ENCODE measurements around the gene TPCN2. TPM values are rescaled to one million over a fixed set of nuclear protein-coding genes. Genes with fewer than 3 reads are reported as not detected.
"Not testable (repeated sequence)": the region's sequence is repeated elsewhere in the genome, so short reads cannot be mapped to it uniquely, and the experiment has no call there.

Gene TPCN2
- total RNA-seq, 1 experiment from 2014 or later: 3.2 TPM

- no peak for DNase-seq (ENCODE audit: low read depth)
Measured at GRCh38 chr11:69127884-69128283, 79.2 kb downstream of the TPCN2 start.

GRCh38 chr11:69129053-69129452 is 80.3 kb downstream of the TPCN2 start:
- DNase-seq (ENCODE audit: low read depth): no peak

DNA sequence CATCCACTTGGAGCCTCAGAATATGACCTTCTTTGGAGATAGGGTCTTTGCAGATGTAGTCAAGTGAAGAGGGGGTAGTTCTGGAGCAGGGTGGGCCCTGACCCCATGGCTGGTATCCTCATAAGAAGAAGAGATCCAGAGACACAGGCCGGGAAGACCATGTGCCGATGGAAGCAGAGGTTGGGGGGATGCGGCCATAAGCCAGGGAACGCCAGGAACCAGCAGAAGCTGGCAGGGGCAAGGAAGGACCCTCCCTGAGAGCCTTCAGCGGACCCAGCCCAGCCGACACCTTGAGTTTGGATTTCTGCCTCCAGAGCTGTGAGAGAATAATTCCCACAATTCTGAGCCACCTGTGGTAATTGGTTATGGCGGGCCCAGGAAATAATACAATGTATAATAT is 80.9 kb downstream of the TPCN2 start:
- DNase-seq (ENCODE audit: low read depth): no peak

- DNase-seq (ENCODE audit: low read depth): no peak
Measured at GRCh38 chr11:69130654-69131053, 81.9 kb downstream of the TPCN2 start.

- DNase-seq (ENCODE audit: low read depth): no peak
Measured at GRCh38 chr11:69131121-69131566, 82.4 kb downstream of the TPCN2 start.

DNA sequence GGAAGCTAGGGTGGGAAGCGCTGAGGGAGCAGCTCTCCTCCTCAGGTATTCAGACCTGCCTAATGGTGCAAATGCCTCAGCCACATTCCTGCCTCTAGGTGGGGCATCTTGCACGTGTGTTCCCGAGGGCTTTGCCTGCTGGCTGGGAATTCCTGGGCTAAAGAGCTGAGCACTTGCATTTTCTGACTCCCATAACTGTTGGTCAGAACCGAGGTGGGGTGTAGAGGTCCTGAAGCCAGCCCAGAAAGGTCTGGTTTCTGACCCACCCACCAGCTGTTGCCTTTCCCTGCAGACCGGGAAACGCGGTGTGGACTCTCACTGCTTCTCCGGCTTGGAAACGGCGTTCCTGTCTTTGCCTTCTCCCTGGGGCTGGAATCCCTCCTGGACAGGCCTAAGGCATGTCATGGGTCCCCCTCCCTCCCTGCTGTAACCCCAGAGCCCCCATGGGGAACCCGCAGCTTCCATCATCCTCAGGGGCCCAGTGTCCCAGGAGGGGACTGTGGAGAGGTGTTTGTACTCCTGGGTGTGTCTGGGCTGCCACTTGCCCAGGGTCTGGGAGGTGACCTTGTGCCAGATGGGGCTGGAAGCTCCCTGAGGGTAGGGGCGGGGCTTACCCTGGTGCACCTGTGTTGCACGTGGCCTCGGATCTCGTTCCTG is 83.0 kb downstream of the TPCN2 start:
- peak; percentile 67 for DNase-seq (ENCODE audit: low read depth)

DNA sequence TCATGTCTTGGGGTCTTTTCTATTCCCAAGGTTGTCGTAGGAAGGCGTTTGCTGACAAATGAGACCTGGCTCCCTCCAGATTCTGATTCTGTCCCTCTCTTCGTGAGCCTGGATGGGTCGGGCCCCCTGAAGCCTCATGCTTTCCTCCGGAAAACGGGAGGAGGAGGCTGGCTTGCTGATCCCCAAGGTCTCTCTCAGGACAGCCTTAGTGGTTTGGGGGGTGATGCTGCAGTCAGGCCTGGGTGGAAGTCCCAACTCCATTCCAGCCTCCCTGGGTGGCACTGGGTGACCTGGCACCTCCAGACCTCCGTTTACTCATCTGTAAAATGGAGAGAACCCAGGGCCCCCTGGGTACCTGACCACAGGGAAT is 83.6 kb downstream of the TPCN2 start:
- DNase-seq (ENCODE audit: low read depth): no peak

- no peak for DNase-seq (ENCODE audit: low read depth)
Measured at GRCh38 chr11:69133251-69133650, 84.5 kb downstream of the TPCN2 start.

DNA sequence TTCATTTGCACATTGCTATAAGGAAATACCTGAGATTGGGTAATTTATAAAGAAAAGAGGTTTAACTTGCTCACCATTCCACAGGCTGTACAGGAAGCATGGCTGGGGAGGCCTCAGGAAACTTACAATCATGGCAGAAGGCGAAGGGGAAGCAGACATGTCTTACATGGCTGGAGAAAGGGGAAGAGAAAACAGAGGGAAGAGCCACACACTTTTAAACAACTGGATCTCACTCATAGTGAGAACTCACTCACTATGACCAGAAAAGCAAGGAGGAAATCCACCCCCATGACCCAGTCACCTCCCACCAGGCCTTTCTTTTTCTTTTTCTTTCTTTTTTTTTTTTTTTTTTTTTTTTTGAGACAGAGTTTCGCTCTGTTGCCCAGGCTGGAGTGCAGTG is 85.5 kb downstream of the TPCN2 start:
- DNase-seq (ENCODE audit: low read depth): not testable (repeated sequence)

GRCh38 chr11:69134957-69135356 is 86.2 kb downstream of the TPCN2 start:
- DNase-seq (ENCODE audit: low read depth): no peak

- DNase-seq (ENCODE audit: low read depth): peak; percentile 20
Measured at GRCh38 chr11:69135420-69136363, 87.0 kb downstream of the TPCN2 start.

DNA sequence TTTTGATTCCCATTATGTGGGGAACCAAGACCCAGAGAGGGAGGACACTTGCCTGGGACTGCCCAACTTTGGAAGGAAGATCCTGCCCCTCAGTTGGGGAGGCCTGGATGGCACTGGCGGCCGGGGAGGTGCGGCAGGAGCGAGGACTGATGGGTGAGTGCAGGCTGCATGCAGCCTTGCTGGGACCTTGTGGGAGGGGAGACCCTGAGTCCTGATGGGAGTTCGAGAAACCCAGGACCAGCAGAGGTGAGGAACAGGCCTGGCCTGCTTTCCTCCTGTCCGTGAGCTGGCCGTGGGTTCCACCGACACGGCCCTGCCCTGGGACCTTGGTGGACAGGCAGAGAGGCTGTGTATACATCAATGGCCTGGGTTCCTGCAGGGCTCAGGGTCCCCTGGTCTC is 87.7 kb downstream of the TPCN2 start:
- DNase-seq (ENCODE audit: low read depth): no peak

DNA sequence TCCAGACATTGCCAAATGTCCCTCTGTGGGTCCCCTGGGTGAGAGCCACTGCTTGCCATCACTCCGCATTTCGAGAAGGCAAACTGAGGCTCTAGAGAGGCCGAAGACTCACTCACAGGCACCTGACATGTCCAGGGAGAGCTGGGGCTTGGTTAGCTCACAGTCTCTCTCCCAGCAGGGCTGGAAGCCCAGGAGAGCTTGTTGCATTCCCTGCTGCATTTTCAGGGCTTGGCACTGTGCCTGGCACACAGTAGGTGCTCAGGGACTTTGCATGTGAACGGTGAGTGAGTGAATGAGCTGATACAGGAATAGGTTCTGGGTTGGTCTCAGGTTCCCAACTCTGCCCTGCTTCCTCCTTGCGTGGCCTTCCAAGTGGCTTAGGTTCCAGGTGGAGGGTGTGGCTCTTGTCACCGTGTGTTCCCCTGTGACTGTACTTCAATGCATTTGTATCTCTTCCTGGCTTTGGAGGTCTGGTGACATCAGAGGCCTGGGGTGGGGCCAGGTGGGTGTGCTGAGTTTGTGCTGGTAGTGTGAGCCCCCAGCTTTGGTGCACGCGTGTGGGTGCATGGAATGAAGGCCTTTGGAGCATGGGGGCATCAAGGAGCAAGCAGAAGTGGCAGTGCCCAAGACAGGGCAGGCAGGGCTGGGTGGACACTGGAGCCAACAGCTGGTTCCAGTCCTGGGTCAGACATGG is 88.6 kb downstream of the TPCN2 start:
- no peak for DNase-seq (ENCODE audit: low read depth)

GRCh38 chr11:69138265-69138664 is 89.5 kb downstream of the TPCN2 start:
- peak; percentile 87 for DNase-seq (ENCODE audit: low read depth)

DNA sequence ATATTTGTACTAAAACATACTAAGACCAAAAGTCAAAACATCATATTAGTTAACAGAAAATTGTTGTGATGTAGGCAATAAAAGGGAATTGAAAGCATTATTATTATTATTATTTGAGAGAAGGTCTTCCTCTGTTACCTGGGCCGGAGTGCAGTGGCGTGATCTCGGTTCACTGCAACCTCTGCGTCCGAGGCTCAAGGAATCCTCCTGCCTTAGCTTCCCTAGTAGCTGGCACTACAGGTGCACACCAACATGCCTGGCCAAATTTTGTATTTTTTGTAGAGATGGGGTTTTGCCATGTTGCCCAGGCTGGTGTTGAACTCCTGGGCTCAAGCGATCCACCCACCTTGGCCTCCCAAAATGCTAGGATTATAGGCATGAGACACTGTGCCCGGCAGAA is 91.4 kb downstream of the TPCN2 start:
- not testable (repeated sequence) for DNase-seq (ENCODE audit: low read depth)

GRCh38 chr11:69140635-69141034 is 91.9 kb downstream of the TPCN2 start:
- DNase-seq (ENCODE audit: low read depth): no peak

- DNase-seq (ENCODE audit: low read depth): no peak
Measured at GRCh38 chr11:69141742-69142141, 93.0 kb downstream of the TPCN2 start.

GRCh38 chr11:69142895-69143294 is 94.2 kb downstream of the TPCN2 start:
- no peak for DNase-seq (ENCODE audit: low read depth)

GRCh38 chr11:69144316-69145049 is 95.8 kb downstream of the TPCN2 start:
- DNase-seq (ENCODE audit: low read depth): no peak

GRCh38 chr11:69145050-69145380 is 96.3 kb downstream of the TPCN2 start:
- no peak for DNase-seq (ENCODE audit: low read depth)

DNA sequence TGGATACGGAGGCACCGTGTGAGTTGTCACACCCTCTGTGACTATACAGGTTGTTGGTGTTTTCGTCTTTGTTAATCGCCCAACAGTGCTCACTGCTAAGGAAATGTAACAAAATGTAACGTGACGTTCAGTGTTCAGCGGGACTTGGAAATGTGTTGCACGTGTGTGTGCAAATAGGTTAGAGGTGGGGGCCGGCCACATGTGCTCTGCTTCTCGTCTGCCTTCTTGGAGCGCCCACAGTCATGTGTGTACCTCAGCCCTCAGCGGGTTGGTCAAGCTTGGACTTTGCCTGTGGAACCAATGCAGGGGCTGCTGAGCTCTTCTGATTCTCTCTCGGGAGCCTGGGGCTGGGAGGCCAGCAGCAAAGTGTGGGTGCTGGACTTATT is 99.6 kb downstream of the TPCN2 start:
- DNase-seq (ENCODE audit: low read depth): no peak

GRCh38 chr11:69148806-69149205 is 100.1 kb downstream of the TPCN2 start:
- DNase-seq (ENCODE audit: low read depth): no peak

Measured in RPMI7951 (cell line).